Measurements from ENCODE around the gene ZFP1.
"Not testable (repeated sequence)": the region's sequence is repeated elsewhere in the genome, so short reads cannot be mapped to it uniquely, and the experiment has no call there.

ZFP1 gene

GRCh38 chr16:75203096-75203495 is 54.8 kb downstream of the ZFP1 start:
- ATAC-seq (ENCODE audit: insufficient read depth, low read depth) (no peak), DNase-seq (no peak)
- Histone ChIP-seq H2AFZ (ENCODE audit: low read depth, low read length) (no peak overlapping the region), H3K4me2 (ENCODE audit: insufficient read depth, low read length) (no peak overlapping the region), H3K27ac (ENCODE audit: low read length) (no peak overlapping the region), H3K79me2 (ENCODE audit: insufficient read depth, low read length) (no peaks in the 10 kb centered on the region), H3K4me1 (ENCODE audit: insufficient read depth, low read length) (peaks cover 4% of the 10 kb centered on the region), H3K9ac (ENCODE audit: low read depth, low read length) (no peak overlapping the region), H3K27me3 (ENCODE audit: insufficient read depth, low read length, poor library complexity) (no peaks in the 10 kb centered on the region), H3K36me3 (ENCODE audit: insufficient read depth, low read length) (no peaks in the 10 kb centered on the region), H3K4me3 (ENCODE audit: low read depth in 1 of 2, low read length in 2 of 2) (no peak overlapping the region), H4K20me1 (ENCODE audit: insufficient read depth, low read length) (no peaks in the 10 kb centered on the region), H3K9me3 (ENCODE audit: insufficient read depth, low read length, severe bottlenecking) (no peaks in the 10 kb centered on the region)
- TF ChIP-seq CTCF (IDR thresholded peaks at IDR 0.05; ENCODE audit: borderline replicate concordance, extremely low read depth, low read length, poor library complexity, severe bottlenecking): no peak
- no peak for TF ChIP-seq EZH2 (IDR thresholded peaks at IDR 0.05; ENCODE audit: borderline replicate concordance, low read depth, low read length, severe bottlenecking)

- TF ChIP-seq CTCF (IDR thresholded peaks at IDR 0.05; ENCODE audit: borderline replicate concordance, extremely low read depth, low read length, poor library complexity, severe bottlenecking): no peak
- TF ChIP-seq EZH2 (IDR thresholded peaks at IDR 0.05; ENCODE audit: borderline replicate concordance, low read depth, low read length, severe bottlenecking): no peak
- H3K27me3 ChIP-seq (ENCODE audit: insufficient read depth, low read length, poor library complexity): no peaks in the 10 kb centered on the region
Observed at GRCh38 chr16:75203667-75204409, 55.5 kb downstream of the ZFP1 start.

GRCh38 chr16:75204410-75204758 is 56.1 kb downstream of the ZFP1 start:
- no peaks in the 10 kb centered on the region for H3K27me3 ChIP-seq (ENCODE audit: insufficient read depth, low read length, poor library complexity)
- no peak for TF ChIP-seq EZH2 (IDR thresholded peaks at IDR 0.05; ENCODE audit: borderline replicate concordance, low read depth, low read length, severe bottlenecking)
- TF ChIP-seq CTCF (IDR thresholded peaks at IDR 0.05; ENCODE audit: borderline replicate concordance, extremely low read depth, low read length, poor library complexity, severe bottlenecking): no peak
- H3K4me1 ChIP-seq (ENCODE audit: insufficient read depth, low read length): peaks cover 3% of the 10 kb centered on the region
- H3K4me2 ChIP-seq (ENCODE audit: insufficient read depth, low read length): no peak overlapping the region
- ATAC-seq (ENCODE audit: insufficient read depth, low read depth) (no peak), DNase-seq (no peak)
- no peak overlapping the region for H3K9ac ChIP-seq (ENCODE audit: low read depth, low read length)
- no peaks in the 10 kb centered on the region for H3K36me3 ChIP-seq (ENCODE audit: insufficient read depth, low read length)
- no peak overlapping the region for H3K27ac ChIP-seq (ENCODE audit: low read length)
- H3K4me3 ChIP-seq (ENCODE audit: low read depth in 1 of 2, low read length in 2 of 2): no peak overlapping the region
- no peaks in the 10 kb centered on the region for H4K20me1 ChIP-seq (ENCODE audit: insufficient read depth, low read length)
- no peak overlapping the region for H2AFZ ChIP-seq (ENCODE audit: low read depth, low read length)
- no peaks in the 10 kb centered on the region for H3K79me2 ChIP-seq (ENCODE audit: insufficient read depth, low read length)
- H3K9me3 ChIP-seq (ENCODE audit: insufficient read depth, low read length, severe bottlenecking): no peaks in the 10 kb centered on the region

More at GRCh38 chr16:75203667-75204409, 55.5 kb downstream of the ZFP1 start:
- Histone ChIP-seq H3K4me3 (ENCODE audit: low read depth in 1 of 2, low read length in 2 of 2) (no peak overlapping the region), H3K27ac (ENCODE audit: low read length) (no peak overlapping the region), H3K9ac (ENCODE audit: low read depth, low read length) (no peak overlapping the region), H3K79me2 (ENCODE audit: insufficient read depth, low read length) (no peaks in the 10 kb centered on the region), H3K36me3 (ENCODE audit: insufficient read depth, low read length) (no peaks in the 10 kb centered on the region), H3K4me2 (ENCODE audit: insufficient read depth, low read length) (no peak overlapping the region), H2AFZ (ENCODE audit: low read depth, low read length) (no peak overlapping the region), H3K9me3 (ENCODE audit: insufficient read depth, low read length, severe bottlenecking) (no peaks in the 10 kb centered on the region), H3K4me1 (ENCODE audit: insufficient read depth, low read length) (peaks cover 4% of the 10 kb centered on the region), H4K20me1 (ENCODE audit: insufficient read depth, low read length) (no peaks in the 10 kb centered on the region)
- DNase-seq (no peak), ATAC-seq (ENCODE audit: insufficient read depth, low read depth) (no peak)

GRCh38 chr16:75204905-75205304 is 56.6 kb downstream of the ZFP1 start:
- not testable (repeated sequence) for H3K4me2 ChIP-seq (ENCODE audit: insufficient read depth, low read length); H4K20me1 ChIP-seq (ENCODE audit: insufficient read depth, low read length); H3K9ac ChIP-seq (ENCODE audit: low read depth, low read length); H3K27me3 ChIP-seq (ENCODE audit: insufficient read depth, low read length, poor library complexity); H3K4me1 ChIP-seq (ENCODE audit: insufficient read depth, low read length); H3K4me3 ChIP-seq (ENCODE audit: low read depth in 1 of 2, low read length in 2 of 2); DNase-seq; H3K36me3 ChIP-seq (ENCODE audit: insufficient read depth, low read length); H3K9me3 ChIP-seq (ENCODE audit: insufficient read depth, low read length, severe bottlenecking); H3K79me2 ChIP-seq (ENCODE audit: insufficient read depth, low read length); H3K27ac ChIP-seq (ENCODE audit: low read length); H2AFZ ChIP-seq (ENCODE audit: low read depth, low read length); ATAC-seq (ENCODE audit: insufficient read depth, low read depth)

- H3K9me3 ChIP-seq (ENCODE audit: insufficient read depth, low read length, severe bottlenecking); H3K27me3 ChIP-seq (ENCODE audit: insufficient read depth, low read length, poor library complexity); H3K27ac ChIP-seq (ENCODE audit: low read length); H4K20me1 ChIP-seq (ENCODE audit: insufficient read depth, low read length); H3K4me2 ChIP-seq (ENCODE audit: insufficient read depth, low read length); ATAC-seq (ENCODE audit: insufficient read depth, low read depth); H3K79me2 ChIP-seq (ENCODE audit: insufficient read depth, low read length); H3K9ac ChIP-seq (ENCODE audit: low read depth, low read length); H2AFZ ChIP-seq (ENCODE audit: low read depth, low read length); DNase-seq; H3K4me3 ChIP-seq (ENCODE audit: low read depth in 1 of 2, low read length in 2 of 2); H3K4me1 ChIP-seq (ENCODE audit: insufficient read depth, low read length); H3K36me3 ChIP-seq (ENCODE audit: insufficient read depth, low read length): not testable (repeated sequence)
Observed at GRCh38 chr16:75205438-75205837, 57.1 kb downstream of the ZFP1 start.
